ENCODE measurements around the gene MTMR11. TPM values are rescaled to one million over a fixed set of nuclear protein-coding genes. Genes with fewer than 3 reads are reported as not detected.
"Not testable (repeated sequence)": the region's sequence is repeated elsewhere in the genome, so short reads cannot be mapped to it uniquely, and the experiment has no call there.

Gene MTMR11
- total and polyA plus RNA-seq, 2 experiments from 2014 or later = 34.0 to 37.0 TPM

DNA sequence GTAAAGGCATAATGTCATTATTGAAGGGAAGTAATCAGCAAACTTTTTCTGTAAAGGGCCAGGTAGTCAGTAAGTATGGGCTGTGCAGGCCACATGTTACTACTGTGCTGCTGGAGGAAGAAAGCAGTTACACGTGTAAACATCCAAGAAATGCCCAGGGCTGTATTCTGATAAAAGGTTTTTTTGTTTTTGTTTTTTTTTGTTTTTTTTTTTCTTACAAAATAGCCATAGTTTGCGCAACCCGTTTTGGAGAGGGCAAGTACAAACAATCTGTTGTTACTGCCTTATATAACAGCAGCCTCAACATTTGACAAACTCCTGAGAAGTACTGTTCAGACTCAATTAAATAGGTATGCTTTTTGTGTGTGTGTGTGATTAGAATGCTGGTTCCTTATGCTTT is 26.7 kb upstream of the MTMR11 start:
- Histone ChIP-seq H3K4me1 (ENCODE audit: insufficient read depth) (no peaks in the 10 kb centered on the region), H3K9me3 (ENCODE audit: low read depth) (no peaks in the 10 kb centered on the region), H3K36me3 (replicated peaks; ENCODE audit: insufficient read depth, low read depth) (no peaks in the 10 kb centered on the region), H2AFZ (no peak overlapping the region), H3K9me2 (replicated peaks; ENCODE audit: insufficient read depth) (no peaks in the 10 kb centered on the region), H3K27me3 (no peaks in the 10 kb centered on the region), H3K4me3 (no peak overlapping the region), H3K4me2 (no peak overlapping the region), H4K20me1 (ENCODE audit: insufficient read depth, poor library complexity, severe bottlenecking) (no peaks in the 10 kb centered on the region), H3K27ac (no peak overlapping the region), H3K79me2 (no peaks in the 10 kb centered on the region)
- WGBS (ENCODE audit: low lambda C conversion rate, missing lambda C conversion rate) = 83% methylated on average over 3 of the region's 3 CpGs
- TF ChIP-seq EZH2 (IDR thresholded peaks at IDR 0.05; ENCODE audit: borderline replicate concordance) (no peak), EZH2phosphoT487 (IDR thresholded peaks at IDR 0.05; ENCODE audit: low read depth, severe bottlenecking, unreplicated experiment) (no peak)
- TF ChIP-seq, protein P1, sequence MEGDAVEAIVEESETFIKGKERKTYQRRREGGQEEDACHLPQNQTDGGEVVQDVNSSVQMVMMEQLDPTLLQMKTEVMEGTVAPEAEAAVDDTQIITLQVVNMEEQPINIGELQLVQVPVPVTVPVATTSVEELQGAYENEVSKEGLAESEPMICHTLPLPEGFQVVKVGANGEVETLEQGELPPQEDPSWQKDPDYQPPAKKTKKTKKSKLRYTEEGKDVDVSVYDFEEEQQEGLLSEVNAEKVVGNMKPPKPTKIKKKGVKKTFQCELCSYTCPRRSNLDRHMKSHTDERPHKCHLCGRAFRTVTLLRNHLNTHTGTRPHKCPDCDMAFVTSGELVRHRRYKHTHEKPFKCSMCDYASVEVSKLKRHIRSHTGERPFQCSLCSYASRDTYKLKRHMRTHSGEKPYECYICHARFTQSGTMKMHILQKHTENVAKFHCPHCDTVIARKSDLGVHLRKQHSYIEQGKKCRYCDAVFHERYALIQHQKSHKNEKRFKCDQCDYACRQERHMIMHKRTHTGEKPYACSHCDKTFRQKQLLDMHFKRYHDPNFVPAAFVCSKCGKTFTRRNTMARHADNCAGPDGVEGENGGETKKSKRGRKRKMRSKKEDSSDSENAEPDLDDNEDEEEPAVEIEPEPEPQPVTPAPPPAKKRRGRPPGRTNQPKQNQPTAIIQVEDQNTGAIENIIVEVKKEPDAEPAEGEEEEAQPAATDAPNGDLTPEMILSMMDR (IDR thresholded peaks at IDR 0.05; ENCODE audit: poor library complexity) = no peak
- no peak for DNase-seq (ENCODE audit: low spot score)

DNA sequence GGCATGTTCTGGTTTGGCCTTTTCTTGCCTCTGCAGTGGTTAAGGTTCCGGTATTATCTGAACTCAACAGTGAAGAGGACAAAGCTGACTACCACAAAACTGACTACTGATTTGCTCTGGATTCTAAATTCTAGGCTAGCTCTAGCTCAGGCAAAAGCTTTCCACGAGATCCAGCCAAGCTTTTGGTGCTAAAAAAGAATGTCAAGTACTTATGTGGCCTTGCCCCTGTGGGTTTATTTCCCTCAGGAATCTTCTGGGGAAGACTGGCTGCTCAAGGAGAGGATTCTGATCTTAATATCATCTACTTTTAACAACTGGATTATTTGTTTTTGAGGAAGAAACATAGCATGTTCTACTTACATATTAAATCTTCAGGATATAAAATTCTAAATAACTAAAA is 26.1 kb upstream of the MTMR11 start:
- Histone ChIP-seq H3K79me2 (no peaks in the 10 kb centered on the region), H2AFZ (no peak overlapping the region), H4K20me1 (ENCODE audit: insufficient read depth, poor library complexity, severe bottlenecking) (no peaks in the 10 kb centered on the region), H3K36me3 (replicated peaks; ENCODE audit: insufficient read depth, low read depth) (peaks cover 3% of the 10 kb centered on the region), H3K4me3 (no peak overlapping the region), H3K9me3 (ENCODE audit: low read depth) (no peaks in the 10 kb centered on the region), H3K27me3 (no peaks in the 10 kb centered on the region), H3K9me2 (replicated peaks; ENCODE audit: insufficient read depth) (no peaks in the 10 kb centered on the region), H3K4me2 (no peak overlapping the region), H3K27ac (peak overlapping the region; percentile 17), H3K4me1 (ENCODE audit: insufficient read depth) (no peaks in the 10 kb centered on the region)
- TF ChIP-seq, protein P1 (IDR thresholded peaks at IDR 0.05; ENCODE audit: poor library complexity) = no peak
- TF ChIP-seq EZH2 (IDR thresholded peaks at IDR 0.05; ENCODE audit: borderline replicate concordance) = no peak
- TF ChIP-seq EZH2phosphoT487 (IDR thresholded peaks at IDR 0.05; ENCODE audit: low read depth, severe bottlenecking, unreplicated experiment) = no peak
- WGBS (ENCODE audit: low lambda C conversion rate, missing lambda C conversion rate) = 87% methylated on average over 2 of the region's 2 CpGs
- no peak for DNase-seq (ENCODE audit: low spot score)

DNA sequence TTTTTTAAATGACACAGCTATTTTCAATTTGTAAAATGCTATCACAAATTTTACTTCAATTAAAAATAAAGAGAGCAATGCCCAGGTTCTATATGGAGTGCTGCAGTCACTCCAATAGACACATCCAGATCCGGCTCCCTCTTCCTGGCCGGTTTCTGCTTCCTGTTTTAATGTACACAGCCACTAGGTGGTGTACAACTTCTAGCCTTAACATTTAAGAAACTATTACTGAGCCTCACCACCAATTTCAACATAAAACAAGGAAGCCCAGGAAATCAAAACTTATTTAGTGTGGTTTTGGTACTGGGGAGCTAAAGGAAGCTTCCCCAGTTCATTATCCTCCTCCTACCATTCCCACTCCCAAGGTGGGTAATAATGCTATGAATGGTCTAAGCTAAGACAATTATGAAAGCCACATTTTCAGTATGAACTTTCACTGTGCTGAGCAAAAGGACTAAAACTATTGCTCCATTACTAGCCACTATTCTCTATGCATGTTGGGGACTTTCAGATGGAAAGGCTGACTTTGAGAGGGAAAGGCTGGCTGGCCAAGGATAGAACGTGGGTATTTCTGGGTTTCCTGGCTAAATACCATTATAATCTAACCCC is 25.5 kb upstream of the MTMR11 start:
- H3K36me3 ChIP-seq (replicated peaks; ENCODE audit: insufficient read depth, low read depth) = peaks cover 5% of the 10 kb centered on the region
- no peaks in the 10 kb centered on the region for H4K20me1 ChIP-seq (ENCODE audit: insufficient read depth, poor library complexity, severe bottlenecking)
- peak; percentile 81 for DNase-seq (ENCODE audit: low spot score)
- H3K9me2 ChIP-seq (replicated peaks; ENCODE audit: insufficient read depth) = no peaks in the 10 kb centered on the region
- 31% methylated on average over 3 of the region's 3 CpGs for WGBS (ENCODE audit: low lambda C conversion rate, missing lambda C conversion rate)
- H3K4me2 ChIP-seq = no peak overlapping the region
- H3K27me3 ChIP-seq = no peaks in the 10 kb centered on the region
- no peak for TF ChIP-seq EZH2phosphoT487 (IDR thresholded peaks at IDR 0.05; ENCODE audit: low read depth, severe bottlenecking, unreplicated experiment)
- TF ChIP-seq, protein P1 (IDR thresholded peaks at IDR 0.05; ENCODE audit: poor library complexity) = peak; percentile 78
- no peaks in the 10 kb centered on the region for H3K79me2 ChIP-seq
- no peak overlapping the region for H2AFZ ChIP-seq
- H3K4me1 ChIP-seq (ENCODE audit: insufficient read depth) = no peaks in the 10 kb centered on the region
- no peak overlapping the region for H3K4me3 ChIP-seq
- peak overlapping the region; percentile 17 for H3K27ac ChIP-seq
- H3K9me3 ChIP-seq (ENCODE audit: low read depth) = no peaks in the 10 kb centered on the region

DNA sequence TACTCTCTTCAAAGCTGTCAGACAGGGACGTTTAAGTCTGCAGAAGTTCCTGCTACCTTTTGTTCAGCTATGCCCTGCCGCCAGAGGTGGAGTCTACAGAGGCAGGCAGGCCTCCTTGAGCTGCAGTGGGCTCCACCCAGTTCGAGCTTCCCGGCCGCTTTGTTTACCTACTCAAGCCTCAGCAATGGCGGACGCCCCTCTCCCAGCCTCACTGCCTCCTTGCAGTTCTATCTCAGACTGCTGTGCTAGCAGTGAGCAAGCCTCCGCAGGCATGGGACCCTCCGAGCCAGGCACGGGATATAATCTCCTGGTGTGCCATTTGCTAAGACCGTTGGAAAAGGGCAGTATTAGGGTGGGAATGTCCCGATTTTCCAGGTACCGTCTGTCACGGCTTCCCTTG is 20.9 kb upstream of the MTMR11 start:
- H3K27me3 ChIP-seq; H3K4me2 ChIP-seq; DNase-seq (ENCODE audit: low spot score); H3K9me3 ChIP-seq (ENCODE audit: low read depth); H3K9me2 ChIP-seq (replicated peaks; ENCODE audit: insufficient read depth); H3K4me3 ChIP-seq; H3K79me2 ChIP-seq; H3K4me1 ChIP-seq (ENCODE audit: insufficient read depth); H3K36me3 ChIP-seq (replicated peaks; ENCODE audit: insufficient read depth, low read depth); H3K27ac ChIP-seq; H4K20me1 ChIP-seq (ENCODE audit: insufficient read depth, poor library complexity, severe bottlenecking); H2AFZ ChIP-seq: not testable (repeated sequence)
- 98% methylated on average over 14 of the region's 14 CpGs for WGBS (ENCODE audit: low lambda C conversion rate, missing lambda C conversion rate)
